Parathyroid adenoma (tissue), 2 donors: ENCODE data around the gene ADGRV1.

Experiments used
- H2AFZ ChIP-seq: fragments of 300-600 bp; sonication (generic); one replicate; pipeline ENCODE4 v1.7.0; 2017; ENCODE audit warnings: antibody characterized with exemption, mild to moderate bottlenecking
- H3K27ac ChIP-seq: fragments of 300-600 bp; sonication (generic); one replicate; pipeline ENCODE4 v1.7.0; 2017
- H3K27me3 ChIP-seq: fragments of 300-600 bp; sonication (generic); one replicate; pipeline ENCODE4 v1.7.0; 2017; ENCODE audit warnings: low read length; ENCODE audit not compliant: control insufficient read depth, insufficient read depth
- H3K36me3 ChIP-seq: fragments of 300-600 bp; sonication (generic); one replicate; pipeline ENCODE4 v1.7.0; 2017; ENCODE audit warnings: low read length; ENCODE audit not compliant: control insufficient read depth, insufficient read depth
- H3K4me1 ChIP-seq: fragments of 300-600 bp; sonication (generic); one replicate; pipeline ENCODE4 v1.7.0; 2017; ENCODE audit warnings: control low read depth
- H3K4me2 ChIP-seq: fragments of 300-600 bp; sonication (generic); one replicate; pipeline ENCODE4 v1.7.0; 2017; ENCODE audit warnings: low read length
- H3K4me3 ChIP-seq: fragments of 300-600 bp; sonication (generic); one replicate; pipeline ENCODE4 v1.7.0; 2017; ENCODE audit warnings: low read depth, low read length
- H3K79me2 ChIP-seq: fragments of 300-600 bp; sonication (generic); one replicate; pipeline ENCODE4 v1.7.0; 2017; ENCODE audit warnings: control low read depth
- H3K9ac ChIP-seq: fragments of 300-600 bp; sonication (generic); one replicate; pipeline ENCODE4 v1.7.0; 2017; ENCODE audit warnings: mild to moderate bottlenecking
- H3K9me3 ChIP-seq: fragments of 300-600 bp; sonication (generic); one replicate; pipeline ENCODE4 v1.7.0; 2017; ENCODE audit warnings: low read length; ENCODE audit not compliant: control insufficient read depth
- CTCF ChIP-seq: fragments of 300-600 bp; sonication (generic); IDR thresholded peaks from one replicate; pipeline ENCODE4 v1.7.0; 2017; ENCODE audit warnings: antibody characterized with exemption, mild to moderate bottlenecking
- donor health status: primary hyperparathyroidism.

ADGRV1 gene

GRCh38 chr5:91139572-91140200 lies 581.1 kb downstream of the ADGRV1 start:
- H3K4me1 ChIP-seq, result no peaks in the 10 kb centered on the region
- no peaks in the 10 kb centered on the region for H3K9me3 ChIP-seq
- TF ChIP-seq CTCF, result no peak
- no peaks in the 10 kb centered on the region for H3K79me2 ChIP-seq
- H2AFZ ChIP-seq, result no peak overlapping the region
- no peak overlapping the region for H3K4me2 ChIP-seq
- H3K27ac ChIP-seq, result no peak overlapping the region
- no peak overlapping the region for H3K4me3 ChIP-seq
- no peaks in the 10 kb centered on the region for H3K36me3 ChIP-seq
- no peak overlapping the region for H3K9ac ChIP-seq
- H3K27me3 ChIP-seq, result no peaks in the 10 kb centered on the region

GRCh38 chr5:91140657-91141056 lies 582.1 kb downstream of the ADGRV1 start:
- Histone ChIP-seq H2AFZ (no peak overlapping the region), H3K27ac (no peak overlapping the region), H3K4me3 (no peak overlapping the region), H3K27me3 (no peaks in the 10 kb centered on the region), H3K9ac (no peak overlapping the region), H3K36me3 (no peaks in the 10 kb centered on the region), H3K4me1 (no peaks in the 10 kb centered on the region), H3K4me2 (no peak overlapping the region), H3K9me3 (no peaks in the 10 kb centered on the region), H3K79me2 (no peaks in the 10 kb centered on the region)
- TF ChIP-seq CTCF, result no peak

- Histone ChIP-seq H3K4me2 (no peak overlapping the region), H3K4me3 (no peak overlapping the region), H3K27ac (no peak overlapping the region), H3K27me3 (no peaks in the 10 kb centered on the region), H3K4me1 (no peaks in the 10 kb centered on the region), H3K9me3 (no peaks in the 10 kb centered on the region), H3K79me2 (no peaks in the 10 kb centered on the region), H3K9ac (no peak overlapping the region), H3K36me3 (no peaks in the 10 kb centered on the region), H2AFZ (no peak overlapping the region)
- no peak for TF ChIP-seq CTCF
Observed at GRCh38 chr5:91141642-91142041, 583.0 kb downstream of the ADGRV1 start.

- Histone ChIP-seq H3K4me1 (no peaks in the 10 kb centered on the region), H2AFZ (no peak overlapping the region), H3K4me3 (no peak overlapping the region), H3K27ac (no peak overlapping the region), H3K9me3 (no peaks in the 10 kb centered on the region), H3K79me2 (no peaks in the 10 kb centered on the region), H3K36me3 (no peaks in the 10 kb centered on the region), H3K4me2 (no peak overlapping the region), H3K27me3 (no peaks in the 10 kb centered on the region), H3K9ac (no peak overlapping the region)
- TF ChIP-seq CTCF, result no peak
Observed at GRCh38 chr5:91142386-91142785, 583.8 kb downstream of the ADGRV1 start.

GRCh38 chr5:91142819-91143218 lies 584.2 kb downstream of the ADGRV1 start:
- H3K4me3 ChIP-seq, result no peak overlapping the region
- no peaks in the 10 kb centered on the region for H3K36me3 ChIP-seq
- H3K9me3 ChIP-seq, result no peaks in the 10 kb centered on the region
- H3K79me2 ChIP-seq, result no peaks in the 10 kb centered on the region
- no peak overlapping the region for H3K9ac ChIP-seq
- H3K27ac ChIP-seq, result no peak overlapping the region
- H3K27me3 ChIP-seq, result no peaks in the 10 kb centered on the region
- no peak overlapping the region for H2AFZ ChIP-seq
- no peaks in the 10 kb centered on the region for H3K4me1 ChIP-seq
- TF ChIP-seq CTCF, result no peak
- no peak overlapping the region for H3K4me2 ChIP-seq
